ENCODE results near the gene TIMM50.

Gene TIMM50

DNA sequence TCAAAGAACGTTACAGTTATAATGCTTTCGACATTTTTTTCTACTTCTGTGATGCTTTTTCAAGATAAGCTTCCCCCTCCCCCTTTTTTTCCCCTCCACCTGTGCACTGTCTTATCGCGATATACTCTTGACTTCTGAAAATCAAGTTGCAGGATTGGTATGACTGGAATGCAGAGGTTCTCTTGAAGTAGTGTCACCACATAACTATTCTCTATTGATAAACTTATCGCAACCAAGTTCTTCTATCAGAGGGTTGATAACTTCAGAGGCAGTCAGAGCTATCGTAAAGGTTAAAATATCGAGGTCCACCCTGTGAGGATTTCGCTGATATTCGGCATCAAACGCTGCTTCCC lies 58.5 kb downstream of the TIMM50 start:
- peak in 1 of 2 donors; percentile 22 for DNase-seq

DNA sequence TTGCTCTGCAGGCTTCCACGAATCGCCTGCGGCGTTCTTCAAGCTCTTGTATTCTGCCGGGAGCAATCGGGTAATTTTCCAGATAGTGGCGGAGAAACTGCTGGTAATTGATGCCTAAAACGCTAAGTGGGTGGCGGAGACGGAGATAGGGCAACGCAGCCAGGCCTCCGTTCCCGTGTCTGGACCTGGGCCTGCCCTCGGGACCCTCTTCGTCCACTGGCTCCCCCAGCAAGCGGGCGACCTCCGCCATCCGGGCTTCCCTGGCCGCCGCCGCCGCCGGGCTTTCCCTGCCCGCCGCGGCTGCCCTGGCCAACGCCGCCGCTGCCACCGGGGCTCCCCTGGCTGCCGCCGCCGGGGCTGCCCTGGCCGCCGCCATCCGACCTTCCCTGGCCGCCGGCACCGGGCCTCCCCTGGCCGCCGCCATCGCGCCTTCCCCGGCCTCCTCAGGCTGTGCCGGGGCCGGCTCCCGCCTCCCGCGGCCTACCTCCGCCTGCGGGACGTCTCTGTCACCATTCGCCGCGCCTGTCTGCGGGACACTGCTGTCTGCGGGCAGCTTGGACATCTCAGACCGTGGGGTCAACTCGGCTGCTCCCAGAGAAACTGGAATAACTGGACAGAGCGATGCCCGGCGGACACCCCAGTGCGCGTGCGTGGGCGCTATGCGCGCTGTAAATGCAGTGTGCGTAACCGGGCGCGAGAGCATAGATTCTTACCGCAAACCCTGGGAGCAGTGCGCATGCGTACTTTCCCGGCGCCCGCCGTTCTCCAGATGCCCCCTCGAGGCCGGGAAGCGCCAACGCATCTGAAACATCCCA lies 59.1 kb downstream of the TIMM50 start, which contains the start of gene EID2:
EID2 (minus strand) TSS at position 644 of the 815 bp plus-strand sequence; CDS start at position 562, 82 bp downstream.
- peak; percentile 94 to 95 for DNase-seq

DNA sequence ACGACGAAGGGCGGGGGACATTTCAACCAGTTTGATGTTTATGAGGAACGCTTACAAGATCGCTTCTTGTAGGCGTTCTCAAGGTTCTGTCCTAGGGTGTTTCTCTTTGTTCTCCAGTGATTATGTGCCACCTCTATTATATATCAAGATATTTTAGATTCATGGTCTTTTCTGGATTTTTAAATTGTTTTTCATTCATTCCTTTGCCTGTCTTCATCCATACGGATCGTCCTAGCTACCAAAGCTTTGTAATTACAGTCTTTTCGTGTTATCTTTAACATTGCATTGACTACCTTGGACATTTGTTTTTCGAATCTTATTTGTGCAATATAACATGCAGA lies 59.7 kb downstream of the TIMM50 start:
- no peak for DNase-seq
